Embryonic facial prominence (tissue), 1 donor: Measurements from ENCODE around the gene MAML1.
"Not testable (repeated sequence)": the region's sequence is repeated elsewhere in the genome, so short reads cannot be mapped to it uniquely, and the experiment has no call there.

ENCODE experiments used
- DNase-seq: peaks from one replicate; pipeline ENCODE4 v3.0.0-alpha.2; 2016; ENCODE audit errors: extremely low spot score

MAML1 gene

GRCh38 chr5:179732412-179732917, at the start of gene MAML1:
Gene MAML1 (plus strand): TSS chr5:179732822. CDS start chr5:179733113, 291 bp downstream.
- DNase-seq = peak; percentile 99

- not testable (repeated sequence) for DNase-seq
Measured at GRCh38 chr5:179689212-179689611, 43.4 kb upstream of the MAML1 start.

GRCh38 chr5:179694561-179694960, 38.1 kb upstream of the MAML1 start:
- no peak for DNase-seq

- no peak for DNase-seq
Measured at GRCh38 chr5:179696603-179697002, 36.0 kb upstream of the MAML1 start.

GRCh38 chr5:179697108-179697507, 35.5 kb upstream of the MAML1 start:
- DNase-seq = no peak

- DNase-seq = not testable (repeated sequence)
Measured at GRCh38 chr5:179697543-179697942, 35.1 kb upstream of the MAML1 start.

GRCh38 chr5:179697993-179698934, 34.4 kb upstream of the MAML1 start:
- peak; percentile 99 for DNase-seq

GRCh38 chr5:179698935-179699615, 33.5 kb upstream of the MAML1 start, which contains the start of gene CANX:
Gene CANX (plus strand): TSS chr5:179698967. CDS start chr5:179705682, 6,715 bp downstream.
- no peak for DNase-seq

- no peak for DNase-seq
Measured at GRCh38 chr5:179699616-179700237, 32.9 kb upstream of the MAML1 start.

- DNase-seq = no peak
Measured at GRCh38 chr5:179700401-179700918, 32.2 kb upstream of the MAML1 start.

- no peak for DNase-seq
Measured at GRCh38 chr5:179716286-179716685, 16.3 kb upstream of the MAML1 start.

GRCh38 chr5:179720222-179720621, 12.4 kb upstream of the MAML1 start:
- DNase-seq = no peak

- DNase-seq = no peak
Measured at GRCh38 chr5:179724163-179724562, 8.5 kb upstream of the MAML1 start.

- no peak for DNase-seq
Measured at GRCh38 chr5:179727106-179727505, 5.5 kb upstream of the MAML1 start.

- no peak for DNase-seq
Measured at GRCh38 chr5:179729303-179729702, 3.3 kb upstream of the MAML1 start.

- no peak for DNase-seq
Measured at GRCh38 chr5:179729727-179730126, 2.9 kb upstream of the MAML1 start.

GRCh38 chr5:179730356-179730755, 2.3 kb upstream of the MAML1 start:
- no peak for DNase-seq

- DNase-seq = no peak
Measured at GRCh38 chr5:179730852-179731251, 1.8 kb upstream of the MAML1 start.

GRCh38 chr5:179731791-179732411, 721 bp upstream of the MAML1 start:
- no peak for DNase-seq

- no peak for DNase-seq
Measured at GRCh38 chr5:179732918-179733771, 523 bp downstream of the MAML1 start.
